Caki2 (cell line): Measurements from ENCODE around the gene OBSCN. TPM values are rescaled to one million over a fixed set of nuclear protein-coding genes. Genes with fewer than 3 reads are reported as not detected.

Source experiments
- DNase-seq: peaks from one replicate; pipeline ENCODE4 v3.0.0-alpha.2; 2015; ENCODE audit warnings: low read depth
- in situ Hi-C: cut with HindIII; loops from 2 replicates; pipeline ENCODE4 v1.10.0; 2016; ENCODE audit warnings: low sequenced_read_pairs, low pct_unique_long_range_greater_than_20kb, mixed read lengths
- total RNA-seq: library from RNA; depleted of rRNA; stranded (reverse); fragments of >200 nt; shearing (Covaris generic); gene quantifications from 2 replicates; pipeline ENCODE4 v1.2.3, GENCODE V29; 2014; ENCODE audit warnings: low replicate concordance

The OBSCN gene
- total RNA-seq, 1 experiment from 2014 or later: 16.7 TPM

DNA sequence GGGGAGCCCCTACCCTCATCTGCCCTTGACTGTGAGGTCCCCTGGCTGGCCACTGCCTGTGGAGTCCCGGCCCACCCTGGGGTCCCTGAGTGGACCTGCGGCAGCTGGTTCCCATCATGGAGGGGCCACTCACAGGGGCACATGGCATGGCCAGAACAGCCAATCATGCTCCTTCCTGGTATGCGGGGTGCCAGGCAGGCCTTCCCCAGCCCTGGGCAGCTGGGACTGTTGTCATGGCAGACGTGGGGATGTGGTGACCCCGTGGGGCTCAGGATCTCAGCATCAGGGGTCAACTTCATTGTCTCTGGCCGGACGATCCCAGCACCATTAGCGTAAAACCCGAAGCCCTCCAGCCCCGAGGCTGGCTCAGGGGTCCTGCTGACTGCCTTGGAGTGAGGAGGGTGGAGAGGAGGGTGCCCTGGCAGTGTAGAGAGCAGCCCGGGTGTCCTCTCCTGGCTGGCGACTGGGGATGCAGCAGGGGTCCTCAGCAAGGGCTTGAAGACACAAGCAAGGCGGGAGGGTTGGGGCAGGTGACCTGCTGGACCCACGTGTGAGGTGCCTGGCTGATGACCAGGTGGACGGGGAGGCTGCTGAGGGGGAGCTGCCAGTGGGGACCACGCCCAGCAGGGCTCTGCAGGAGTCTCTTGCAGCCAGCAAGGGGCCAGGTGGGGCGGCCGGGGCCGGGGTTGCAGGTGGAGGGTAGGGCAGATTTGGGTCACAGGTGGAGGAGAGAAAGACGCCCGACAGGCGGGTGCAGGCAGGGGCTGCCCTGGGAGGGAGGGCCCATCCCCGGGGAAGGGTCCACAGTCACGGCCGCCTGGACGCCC is 153.7 kb downstream of the OBSCN start:
- in situ Hi-C loops: no loop called here
- no peak for DNase-seq

- in situ Hi-C loops: no loop called here
- no peak for DNase-seq
These were observed 154.5 kb downstream of the OBSCN start for GRCh38 chr1:228362141-228362883.

- no peak for DNase-seq
- in situ Hi-C loops: no loop called here
These were observed 155.1 kb downstream of the OBSCN start for GRCh38 chr1:228362884-228363450.

- in situ Hi-C loops: no loop called here
- DNase-seq: no peak
These were observed 155.8 kb downstream of the OBSCN start for GRCh38 chr1:228363686-228364067.

DNA sequence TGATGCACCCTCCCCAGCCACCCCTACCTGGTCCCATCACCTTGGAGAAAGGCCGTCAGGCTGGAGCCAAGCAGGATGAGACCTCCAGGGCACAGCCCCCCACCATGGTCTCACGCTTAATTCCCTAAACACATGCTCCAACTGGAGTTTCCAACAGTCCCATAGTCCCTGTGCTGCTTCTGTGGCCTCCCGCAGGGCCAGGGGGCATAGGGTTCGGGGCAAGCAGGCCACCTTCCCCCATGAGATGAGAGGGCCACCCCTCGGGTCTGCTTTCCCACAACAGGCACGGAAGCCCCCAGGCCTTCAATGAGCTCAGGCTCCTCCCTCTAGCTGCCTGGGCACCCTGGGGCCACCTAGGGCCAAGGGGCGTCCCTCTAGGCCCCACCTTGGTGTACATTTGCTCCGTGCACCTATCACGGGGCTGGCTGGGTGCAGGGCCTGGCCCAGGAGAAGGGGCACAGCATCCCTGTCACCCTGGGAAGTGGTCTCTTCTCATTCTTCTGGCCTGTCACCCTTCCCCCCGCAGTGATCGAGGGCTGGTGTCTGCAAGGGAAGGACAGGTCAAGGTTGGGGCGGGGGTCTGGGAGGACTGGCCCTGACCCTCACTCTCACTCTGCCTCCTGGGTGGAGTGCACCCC is 156.3 kb downstream of the OBSCN start:
- DNase-seq: no peak
- in situ Hi-C loops: no loop called here

DNA sequence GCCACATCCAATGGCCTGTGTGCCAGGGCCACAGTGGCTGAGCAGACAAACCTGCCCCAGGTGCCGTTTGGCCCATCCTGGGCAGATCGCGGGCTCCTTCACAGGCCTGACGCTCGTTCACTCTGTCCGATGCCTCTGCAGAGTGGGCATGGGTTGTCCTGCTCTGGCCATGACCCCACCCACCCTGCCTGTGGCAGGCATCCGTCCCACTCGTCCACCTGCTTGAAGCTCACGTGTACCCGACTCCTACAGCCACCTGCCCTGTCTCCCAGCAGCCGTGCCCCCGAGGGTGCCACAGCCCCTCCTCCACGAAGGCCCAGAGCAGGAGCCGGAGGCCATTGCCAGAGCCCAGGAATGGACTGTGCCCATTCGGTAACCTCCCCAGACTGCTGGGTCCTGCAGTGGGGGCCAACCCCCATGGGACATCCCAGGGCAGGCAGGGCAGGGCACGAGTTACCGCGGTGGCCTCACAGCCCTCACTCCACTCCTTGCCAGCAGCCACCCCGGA is 156.9 kb downstream of the OBSCN start:
- no peak for DNase-seq
- in situ Hi-C loops: no loop called here

GRCh38 chr1:228365271-228366061 is 157.6 kb downstream of the OBSCN start:
- in situ Hi-C loops: no loop called here
- DNase-seq: no peak

DNA sequence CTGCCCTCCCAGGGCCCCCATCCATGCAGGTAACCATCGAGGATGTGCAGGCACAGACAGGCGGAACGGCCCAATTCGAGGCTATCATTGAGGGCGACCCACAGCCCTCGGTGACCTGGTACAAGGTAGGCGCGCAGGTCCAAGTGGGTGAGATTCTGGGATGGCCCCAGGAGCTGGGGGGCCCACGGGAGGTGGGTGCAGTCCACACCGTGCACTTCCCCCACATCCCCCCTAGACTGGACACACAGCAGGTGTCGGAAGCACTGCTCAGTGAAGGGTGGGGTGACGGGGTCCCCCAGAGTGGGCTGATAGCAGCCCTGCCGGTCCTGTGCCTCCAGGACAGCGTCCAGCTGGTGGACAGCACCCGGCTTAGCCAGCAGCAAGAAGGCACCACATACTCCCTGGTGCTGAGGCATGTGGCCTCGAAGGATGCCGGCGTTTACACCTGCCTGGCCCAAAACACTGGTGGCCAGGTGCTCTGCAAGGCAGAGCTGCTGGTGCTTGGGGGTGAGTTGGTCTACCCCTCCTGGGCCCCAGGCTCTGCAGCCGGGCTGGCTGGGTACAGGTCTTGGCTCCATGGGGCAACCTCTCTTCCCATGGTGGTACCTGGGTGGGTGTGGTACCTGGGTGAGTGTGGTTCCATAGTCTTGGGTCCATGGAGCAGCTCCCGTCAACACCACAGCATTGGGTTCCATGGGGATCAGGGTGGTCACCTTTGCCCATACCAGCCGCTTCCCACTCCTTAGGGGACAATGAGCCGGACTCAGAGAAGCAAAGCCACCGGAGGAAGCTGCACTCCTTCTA is 158.4 kb downstream of the OBSCN start:
- in situ Hi-C loops: no loop called here
- no peak for DNase-seq

DNA sequence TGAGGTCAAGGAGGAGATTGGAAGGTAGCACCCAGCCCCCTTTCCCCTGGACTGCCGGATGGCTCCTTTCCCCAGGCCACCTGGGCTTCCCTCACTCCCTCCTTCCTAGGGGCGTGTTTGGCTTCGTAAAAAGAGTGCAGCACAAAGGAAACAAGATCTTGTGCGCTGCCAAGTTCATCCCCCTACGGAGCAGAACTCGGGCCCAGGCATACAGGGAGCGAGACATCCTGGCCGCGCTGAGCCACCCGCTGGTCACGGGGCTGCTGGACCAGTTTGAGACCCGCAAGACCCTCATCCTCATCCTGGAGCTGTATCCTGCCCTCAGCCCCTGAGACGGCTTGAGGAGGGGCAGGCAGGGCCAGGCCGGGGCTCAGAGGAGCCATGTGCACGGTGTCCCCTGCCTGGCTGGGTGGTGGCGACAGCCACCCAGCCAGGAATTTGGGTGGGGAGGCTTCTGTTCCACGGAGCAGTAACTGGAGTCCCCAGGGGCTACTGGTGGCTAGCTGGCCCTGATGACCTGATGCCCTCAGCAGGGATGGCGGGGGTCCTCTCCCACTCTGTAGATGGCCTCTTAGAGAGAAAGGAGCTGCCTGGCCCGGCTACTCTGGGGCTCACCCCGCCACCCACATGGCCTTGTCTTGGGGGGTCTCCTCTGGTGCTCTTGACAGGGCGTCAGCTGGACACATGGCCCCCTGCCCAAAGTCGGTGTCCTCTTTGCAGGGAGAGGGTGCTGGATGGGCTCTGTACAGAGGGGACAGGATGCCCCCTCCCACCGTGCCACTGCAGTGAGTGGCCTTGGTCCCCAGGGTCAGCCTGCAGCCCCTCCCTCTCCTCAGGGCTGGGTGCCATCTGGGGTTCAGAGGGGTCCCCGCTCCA is 159.3 kb downstream of the OBSCN start:
- no peak for DNase-seq
- in situ Hi-C loops: no loop called here

GRCh38 chr1:228367798-228368791 is 160.3 kb downstream of the OBSCN start:
- DNase-seq: no peak
- in situ Hi-C loops: no loop called here

- DNase-seq: no peak
- in situ Hi-C loops: no loop called here
These were observed 161.2 kb downstream of the OBSCN start for GRCh38 chr1:228368801-228369607.

DNA sequence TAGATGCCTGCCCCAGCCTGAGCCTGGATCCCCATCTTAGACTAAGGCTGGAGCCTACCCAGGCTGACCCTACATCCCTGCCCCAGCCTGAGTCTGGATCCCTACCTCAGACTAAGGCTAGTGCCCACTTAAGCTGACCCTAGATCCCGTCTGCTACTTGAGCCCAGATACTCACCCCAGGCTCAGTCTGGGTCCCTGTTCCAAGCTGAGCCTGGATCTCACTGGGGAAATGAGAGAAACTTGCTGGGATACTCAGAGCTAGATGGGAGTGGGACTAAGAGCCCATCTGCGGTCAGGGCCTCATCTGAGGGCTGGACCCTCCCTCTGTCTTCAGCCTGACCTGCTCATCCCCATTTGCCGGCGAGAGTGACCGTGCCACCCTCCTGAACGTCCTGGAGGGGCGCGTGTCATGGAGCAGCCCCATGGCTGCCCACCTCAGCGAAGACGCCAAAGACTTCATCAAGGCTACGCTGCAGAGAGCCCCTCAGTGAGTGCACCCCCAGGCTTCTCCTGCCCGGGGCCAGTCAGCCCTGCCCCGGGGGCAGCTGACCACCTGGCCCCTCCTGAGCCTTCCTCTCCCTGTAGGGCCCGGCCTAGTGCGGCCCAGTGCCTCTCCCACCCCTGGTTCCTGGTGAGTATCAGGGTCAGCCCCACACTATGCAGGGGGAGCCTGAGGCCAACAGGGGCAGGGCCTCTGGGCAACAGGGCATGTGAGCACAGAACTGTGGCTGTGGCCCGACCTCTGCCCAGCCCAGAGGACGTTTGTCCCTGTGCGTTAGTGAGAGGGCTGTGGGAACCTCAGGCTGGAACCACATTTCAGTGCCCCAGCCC is 162.0 kb downstream of the OBSCN start:
- DNase-seq: no peak
- in situ Hi-C loops: no loop called here

GRCh38 chr1:228370439-228370940 is 162.6 kb downstream of the OBSCN start:
- in situ Hi-C loops: no loop called here
- DNase-seq: no peak
